OCI-LY1 (cell line): ENCODE measurements around the gene HLA-DMB.

Source experiments
- H2AFZ ChIP-seq: fragments of 200-600 bp; sonication (generic), shearing (Covaris generic); 2 replicates; pipeline ENCODE4 v1.6.0; 2014; ENCODE audit warnings: antibody characterized with exemption, mild to moderate bottlenecking, low read length
- H3F3A ChIP-seq: fragments of 200-600 bp; sonication (generic), shearing (Covaris generic); 2 replicates; pipeline ENCODE4 v1.6.0; 2014; ENCODE audit warnings: mild to moderate bottlenecking, antibody characterized with exemption, low read length, moderate library complexity; ENCODE audit not compliant: insufficient read depth
- H3K27ac ChIP-seq: fragments of 200-600 bp; sonication (generic); 2 replicates; pipeline ENCODE4 v1.5.1; 2014; ENCODE audit warnings: low read length, mixed run types, mild to moderate bottlenecking, low read depth; ENCODE audit not compliant: poor library complexity, severe bottlenecking
- H3K27me3 ChIP-seq: fragments of 200-600 bp; sonication (generic); 2 replicates; pipeline ENCODE4 v1.6.0; 2014; ENCODE audit warnings: antibody characterized with exemption, mild to moderate bottlenecking, low read length, moderate library complexity; ENCODE audit not compliant: insufficient read depth
- H3K36me3 ChIP-seq: fragments of 200-600 bp; sonication (generic); 2 replicates; pipeline ENCODE4 v1.6.1; 2014; ENCODE audit warnings: mild to moderate bottlenecking, antibody characterized with exemption, low read length, moderate library complexity, mixed read lengths; ENCODE audit not compliant: insufficient read depth
- H3K4me1 ChIP-seq: fragments of 200-600 bp; sonication (generic); 2 replicates; pipeline ENCODE4 v1.5.1; 2014; ENCODE audit warnings: mild to moderate bottlenecking, low read length, moderate library complexity; ENCODE audit not compliant: insufficient read depth, severe bottlenecking
- H3K4me2 ChIP-seq: fragments of 200-600 bp; sonication (generic), shearing (Covaris generic); 2 replicates; pipeline ENCODE4 v1.6.1; 2014; ENCODE audit warnings: low read length
- H3K4me3 ChIP-seq: fragments of 200-600 bp; sonication (generic); 2 replicates; pipeline ENCODE4 v1.5.1; 2014; ENCODE audit warnings: low read length, low read depth, mild to moderate bottlenecking, mixed read lengths; ENCODE audit not compliant: poor library complexity, severe bottlenecking
- H3K79me2 ChIP-seq: fragments of 200-600 bp; shearing (Covaris generic); 2 replicates; pipeline ENCODE4 v1.6.1; 2016; ENCODE audit warnings: mixed run types, low read length, mixed read lengths; ENCODE audit not compliant: insufficient read depth
- H3K9ac ChIP-seq: fragments of 200-600 bp; sonication (generic), shearing (Covaris generic); 2 replicates; pipeline ENCODE4 v1.6.1; 2014; ENCODE audit warnings: mild to moderate bottlenecking, low read length, mixed read lengths
- H3K9me2 ChIP-seq: fragments of 200-600 bp; sonication (generic), shearing (Covaris generic); 2 replicates; pipeline ENCODE4 v1.6.1; 2014; ENCODE audit warnings: low read depth, mild to moderate bottlenecking, low read length, mixed read lengths
- H3K9me3 ChIP-seq: fragments of 200-600 bp; shearing (Covaris generic); 2 replicates; pipeline ENCODE4 v1.6.1; 2014; ENCODE audit warnings: low read length, mixed read lengths
- H4K20me1 ChIP-seq: fragments of 200-600 bp; sonication (generic), shearing (Covaris generic); 2 replicates; pipeline ENCODE4 v1.6.0; 2016; ENCODE audit warnings: mild to moderate bottlenecking, low read length; ENCODE audit not compliant: insufficient read depth
- EZH2 ChIP-seq: fragments of 200-600 bp; sonication (generic), shearing (Covaris generic); IDR thresholded peaks from 2 replicates; pipeline ENCODE4 v1.8.0; 2017; ENCODE audit warnings: borderline replicate concordance, mixed run types, mild to moderate bottlenecking, antibody characterized with exemption, low read length, moderate library complexity, mixed read lengths
- TF ChIP-seq, protein P1 (sequence below): fragments of 200-600 bp; sonication (generic), shearing (Covaris generic); IDR thresholded peaks from 2 replicates; pipeline ENCODE4 v1.5.1; 2017; ENCODE audit warnings: mild to moderate bottlenecking, antibody characterized with exemption, low read length, moderate library complexity, mixed read lengths

HLA-DMB gene

DNA sequence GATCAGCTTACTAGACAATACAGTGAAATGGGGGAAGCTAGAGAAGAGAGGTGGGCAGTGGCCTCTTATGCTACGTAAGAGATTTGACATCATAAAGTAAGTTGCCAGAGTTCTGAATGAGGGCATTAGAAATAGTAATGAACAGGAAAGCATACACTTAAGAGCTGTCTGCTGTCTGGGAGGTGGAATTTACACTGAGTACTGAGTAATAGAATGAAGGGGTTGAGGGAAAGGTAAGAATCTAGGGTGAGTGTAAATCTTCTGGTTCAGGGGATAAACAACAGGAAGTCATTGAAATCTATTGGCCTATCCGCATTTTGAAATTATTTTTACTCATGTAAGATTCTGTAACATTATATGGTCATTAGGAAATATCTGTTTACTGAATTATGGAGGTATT is 35.8 kb downstream of the HLA-DMB start:
- Histone ChIP-seq H3K4me1 (no peaks in the 10 kb centered on the region), H3K79me2 (no peaks in the 10 kb centered on the region), H3K27ac (no peak overlapping the region), H2AFZ (no peak overlapping the region), H3K9ac (no peak overlapping the region), H3K4me3 (no peak overlapping the region), H3K27me3 (no peaks in the 10 kb centered on the region), H3K36me3 (peaks cover 17% of the 10 kb centered on the region), H3K4me2 (no peak overlapping the region), H3F3A (no peaks in the 10 kb centered on the region), H3K9me3 (no peaks in the 10 kb centered on the region), H4K20me1 (no peaks in the 10 kb centered on the region), H3K9me2 (no peaks in the 10 kb centered on the region)
- TF ChIP-seq EZH2 = no peak
- TF ChIP-seq, protein P1, sequence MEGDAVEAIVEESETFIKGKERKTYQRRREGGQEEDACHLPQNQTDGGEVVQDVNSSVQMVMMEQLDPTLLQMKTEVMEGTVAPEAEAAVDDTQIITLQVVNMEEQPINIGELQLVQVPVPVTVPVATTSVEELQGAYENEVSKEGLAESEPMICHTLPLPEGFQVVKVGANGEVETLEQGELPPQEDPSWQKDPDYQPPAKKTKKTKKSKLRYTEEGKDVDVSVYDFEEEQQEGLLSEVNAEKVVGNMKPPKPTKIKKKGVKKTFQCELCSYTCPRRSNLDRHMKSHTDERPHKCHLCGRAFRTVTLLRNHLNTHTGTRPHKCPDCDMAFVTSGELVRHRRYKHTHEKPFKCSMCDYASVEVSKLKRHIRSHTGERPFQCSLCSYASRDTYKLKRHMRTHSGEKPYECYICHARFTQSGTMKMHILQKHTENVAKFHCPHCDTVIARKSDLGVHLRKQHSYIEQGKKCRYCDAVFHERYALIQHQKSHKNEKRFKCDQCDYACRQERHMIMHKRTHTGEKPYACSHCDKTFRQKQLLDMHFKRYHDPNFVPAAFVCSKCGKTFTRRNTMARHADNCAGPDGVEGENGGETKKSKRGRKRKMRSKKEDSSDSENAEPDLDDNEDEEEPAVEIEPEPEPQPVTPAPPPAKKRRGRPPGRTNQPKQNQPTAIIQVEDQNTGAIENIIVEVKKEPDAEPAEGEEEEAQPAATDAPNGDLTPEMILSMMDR = no peak

DNA sequence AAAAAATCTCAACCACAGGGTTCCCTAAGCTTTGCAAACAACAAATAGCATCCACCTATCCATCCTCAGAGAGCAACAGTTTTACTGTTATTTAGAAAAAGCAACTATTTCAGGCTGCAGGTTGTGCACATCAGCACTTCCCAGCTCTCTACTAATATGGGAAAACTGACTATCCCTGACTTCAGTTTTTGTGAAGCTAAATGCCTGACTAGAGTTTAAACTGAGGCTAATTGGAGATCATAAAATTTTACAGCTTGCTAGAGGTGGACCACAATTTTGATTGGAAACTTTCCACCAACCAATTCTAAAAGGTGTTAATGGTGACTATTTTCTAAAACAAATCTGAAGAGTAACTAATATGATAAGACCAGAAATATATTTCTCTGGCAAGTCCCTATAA is 36.9 kb downstream of the HLA-DMB start:
- peaks cover 21% of the 10 kb centered on the region for H3K36me3 ChIP-seq
- no peak overlapping the region for H3K4me3 ChIP-seq
- no peak overlapping the region for H3K9ac ChIP-seq
- H3K27me3 ChIP-seq = no peaks in the 10 kb centered on the region
- H3K9me3 ChIP-seq = no peaks in the 10 kb centered on the region
- H2AFZ ChIP-seq = no peak overlapping the region
- no peak for TF ChIP-seq EZH2
- TF ChIP-seq, protein P1 = no peak
- H3K27ac ChIP-seq = no peak overlapping the region
- peaks cover 11% of the 10 kb centered on the region for H3K79me2 ChIP-seq
- H3K9me2 ChIP-seq = no peaks in the 10 kb centered on the region
- no peak overlapping the region for H3K4me2 ChIP-seq
- no peaks in the 10 kb centered on the region for H4K20me1 ChIP-seq
- H3F3A ChIP-seq = no peaks in the 10 kb centered on the region
- H3K4me1 ChIP-seq = no peaks in the 10 kb centered on the region

DNA sequence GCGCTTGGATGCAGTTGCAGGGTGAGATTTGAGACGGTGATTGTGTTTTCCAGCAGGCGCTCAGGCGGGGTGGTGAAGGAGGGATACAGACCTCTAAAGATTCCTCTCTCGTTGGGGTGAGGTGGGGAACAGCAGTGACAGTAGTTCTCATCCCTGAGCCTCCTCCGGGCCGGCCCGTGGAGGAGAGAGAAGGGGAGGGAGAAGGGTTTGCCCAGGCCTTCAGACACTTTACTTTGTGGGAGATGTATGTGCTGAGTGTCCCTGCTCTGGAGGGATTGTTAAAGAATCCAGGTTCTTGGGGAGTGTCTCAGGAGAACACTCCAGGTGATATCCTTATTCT is 45.9 kb downstream of the HLA-DMB start:
- H3K9ac ChIP-seq = peak overlapping the region; percentile 95
- H2AFZ ChIP-seq = 0 out of 2 replicates have a peak overlapping the region, but pooled peaks have one; percentile 15
- H3K4me3 ChIP-seq = peak overlapping the region; percentile 88
- no peaks in the 10 kb centered on the region for H4K20me1 ChIP-seq
- TF ChIP-seq EZH2 = no peak
- TF ChIP-seq, protein P1 = no peak
- peak overlapping the region; percentile 95 for H3K4me2 ChIP-seq
- H3K27me3 ChIP-seq = no peaks in the 10 kb centered on the region
- peaks cover 9% of the 10 kb centered on the region for H3K36me3 ChIP-seq
- peaks cover 50% of the 10 kb centered on the region for H3K79me2 ChIP-seq
- no peaks in the 10 kb centered on the region for H3K9me3 ChIP-seq
- H3K27ac ChIP-seq = peak overlapping the region; percentile 82
- H3K4me1 ChIP-seq = peaks cover 59% of the 10 kb centered on the region
- H3K9me2 ChIP-seq = no peaks in the 10 kb centered on the region
- 0 out of 2 replicates have a peak, but pooled peaks cover 5% of the 10 kb centered on the region for H3F3A ChIP-seq
